Sigmoid colon (tissue), 4 donors: Measurements from ENCODE around the gene TNNI3.

Source experiments
- EP300 ChIP-seq, 4 donors: sonication (generic); formaldehyde crosslinking; IDR thresholded peaks; one replicate each; pipeline ENCODE4 v1.6.1; 2017; ENCODE audit warnings: antibody characterized with exemption in 4 of 4
- POLR2A ChIP-seq, 2 donors: fragments of 450-650 bp; IDR thresholded peaks; one replicate each; pipeline ENCODE4 v1.6.1; 2016; ENCODE audit warnings: antibody characterized with exemption in 2 of 2, mild to moderate bottlenecking in 2 of 2, moderate library complexity in 2 of 2

GRCh38 chr19:55119053-55119452 lies 38.5 kb downstream of the TNNI3 start:
- TF ChIP-seq EP300 (IDR thresholded peaks at IDR 0.05) (no peak), POLR2A (IDR thresholded peaks at IDR 0.05) (no peak)
